Activated T-cell treated with anti-CD3 and anti-CD28 coated beads, Interleukin-2, amount 50 U/mL, for 24 hours (primary cell): Measurements from ENCODE around the gene KCNMA1.

Experiments used
- DNase-seq: peaks from one replicate; pipeline ENCODE4 v3.0.0-alpha.2; 2020
- H3K27ac Mint-ChIP-seq: 2 replicates; pipeline ENCODE4 v1.8.0; 2020; ENCODE audit warnings: mild to moderate bottlenecking, mixed read lengths
- H3K27me3 Mint-ChIP-seq: 2 replicates; pipeline ENCODE4 v1.8.0; 2020; ENCODE audit warnings: mixed read lengths
- H3K36me3 Mint-ChIP-seq: 2 replicates; pipeline ENCODE4 v1.8.0; 2020; ENCODE audit warnings: low read depth, mixed read lengths
- H3K4me1 Mint-ChIP-seq: 2 replicates; pipeline ENCODE4 v1.8.0; 2020; ENCODE audit warnings: low read depth, mixed read lengths
- H3K4me3 Mint-ChIP-seq: 2 replicates; pipeline ENCODE4 v1.8.0; 2020; ENCODE audit warnings: mild to moderate bottlenecking, moderate library complexity, mixed read lengths
- H3K9me3 Mint-ChIP-seq: 2 replicates; pipeline ENCODE4 v1.8.0; 2020; ENCODE audit warnings: mixed read lengths

KCNMA1 gene

DNA sequence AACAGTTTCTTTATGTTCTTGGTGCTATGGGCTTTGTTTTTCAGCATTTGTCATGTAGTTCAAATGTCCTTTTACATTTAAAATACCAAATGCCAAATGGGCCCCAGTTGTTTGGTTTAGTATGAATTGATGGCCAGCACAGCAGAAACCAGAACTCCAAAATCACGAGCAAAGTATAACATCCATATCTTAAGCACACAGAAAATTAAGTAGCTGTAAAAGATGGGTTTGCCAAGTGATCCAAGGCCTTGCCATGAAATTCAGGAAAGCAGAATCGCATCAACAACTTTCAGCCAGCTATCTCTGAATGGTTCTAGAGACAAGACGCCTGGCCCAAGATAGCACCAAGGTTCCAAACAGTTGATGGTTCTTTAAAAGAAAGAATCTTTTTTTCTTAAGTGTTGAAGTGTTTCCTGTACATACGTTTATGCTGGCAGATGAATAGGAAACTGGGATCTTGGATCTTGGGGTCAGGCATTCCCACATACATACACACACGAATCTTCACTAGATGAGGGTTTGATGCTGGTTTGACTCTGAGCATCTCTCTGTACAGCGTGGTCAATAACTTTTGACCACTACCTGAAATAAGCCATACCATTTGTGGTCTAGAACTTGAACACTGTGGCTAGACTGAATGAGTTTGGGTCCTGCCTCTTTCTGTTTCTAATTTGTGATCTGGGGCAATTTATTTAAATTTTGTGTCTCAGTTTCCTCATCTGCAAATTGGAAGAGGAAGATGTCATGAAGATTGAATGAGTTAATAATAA is 711.8 kb downstream of the KCNMA1 start:
- Mint-ChIP-seq H3K27me3 (no peaks in the 10 kb centered on the region), H3K9me3 (peaks cover 3% of the 10 kb centered on the region), H3K36me3 (no peaks in the 10 kb centered on the region), H3K27ac (no peak overlapping the region), H3K4me1 (no peaks in the 10 kb centered on the region), H3K4me3 (no peak overlapping the region)
- no peak for DNase-seq

DNA sequence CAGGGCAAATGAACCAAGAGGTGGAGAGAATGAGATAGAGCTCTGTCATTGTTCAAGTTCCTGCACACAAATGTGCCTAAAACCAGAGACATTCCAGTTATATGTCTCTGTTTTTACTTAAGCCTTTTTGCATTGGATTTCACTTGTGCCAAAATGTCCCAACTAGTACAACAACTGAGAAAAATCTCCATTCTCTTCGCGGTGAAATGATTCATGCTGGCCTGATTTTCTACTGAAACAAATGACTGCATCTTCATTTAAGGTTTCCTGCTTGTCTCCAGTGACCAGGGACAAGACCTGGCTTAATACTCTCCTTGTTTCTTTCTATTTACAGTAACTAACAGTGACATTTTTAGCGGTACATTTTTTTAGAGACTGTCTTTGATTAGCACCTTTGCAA is 714.9 kb downstream of the KCNMA1 start:
- Mint-ChIP-seq H3K4me3 (no peak overlapping the region), H3K4me1 (no peaks in the 10 kb centered on the region), H3K9me3 (no peaks in the 10 kb centered on the region), H3K36me3 (no peaks in the 10 kb centered on the region), H3K27me3 (no peaks in the 10 kb centered on the region), H3K27ac (no peak overlapping the region)
- DNase-seq = no peak

DNA sequence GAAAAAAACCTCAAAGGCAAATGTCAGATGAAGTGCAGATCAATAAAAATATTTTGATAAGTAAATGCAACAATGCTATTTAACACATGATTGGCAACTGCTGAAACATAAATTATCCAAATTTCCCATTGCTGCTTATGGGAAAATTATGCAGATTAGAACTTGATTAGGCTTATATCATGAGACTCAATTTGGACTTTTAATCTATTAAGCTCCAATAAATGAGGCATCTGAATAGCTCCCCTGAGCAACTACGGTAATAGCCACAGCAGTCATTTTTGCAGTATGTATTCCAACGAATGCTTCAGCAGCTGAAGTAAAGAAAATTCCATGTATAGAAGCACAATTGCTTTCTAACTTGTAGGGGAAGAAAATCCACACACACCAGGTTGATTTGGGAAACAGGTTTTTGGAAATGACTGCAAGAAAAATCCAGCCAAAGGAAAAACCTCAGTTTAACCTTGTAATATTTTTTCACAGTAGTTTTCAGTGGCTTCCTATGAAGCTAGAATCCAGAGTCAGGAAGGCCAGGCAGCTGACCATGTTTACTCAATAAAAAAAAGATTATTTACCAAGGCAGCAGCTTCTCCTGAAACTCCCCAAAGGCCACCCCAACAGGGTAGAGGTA is 716.1 kb downstream of the KCNMA1 start:
- no peak for DNase-seq
- no peak overlapping the region for H3K4me3 Mint-ChIP-seq
- H3K9me3 Mint-ChIP-seq = no peaks in the 10 kb centered on the region
- no peak overlapping the region for H3K27ac Mint-ChIP-seq
- no peaks in the 10 kb centered on the region for H3K4me1 Mint-ChIP-seq
- no peaks in the 10 kb centered on the region for H3K36me3 Mint-ChIP-seq
- no peaks in the 10 kb centered on the region for H3K27me3 Mint-ChIP-seq

DNA sequence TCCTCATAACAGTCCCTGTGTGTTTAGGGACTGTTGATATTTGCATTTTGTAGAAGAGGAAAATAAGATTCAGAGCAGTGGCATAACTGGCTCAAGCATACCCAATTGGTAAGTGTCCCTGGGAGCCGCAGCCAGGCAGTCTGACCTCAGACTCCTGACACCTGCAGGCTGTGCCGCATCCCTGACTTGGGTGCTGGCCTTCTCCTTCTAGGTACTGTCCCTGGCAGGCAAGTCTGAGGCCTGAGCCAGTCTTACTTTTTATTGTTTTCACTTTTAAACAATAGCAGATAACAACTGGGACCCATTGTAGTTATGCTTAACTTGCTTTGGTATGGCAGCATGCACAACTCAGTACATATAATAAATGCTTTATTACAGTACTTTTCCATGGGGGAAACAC is 717.0 kb downstream of the KCNMA1 start:
- no peak overlapping the region for H3K27ac Mint-ChIP-seq
- DNase-seq = no peak
- no peaks in the 10 kb centered on the region for H3K27me3 Mint-ChIP-seq
- H3K4me3 Mint-ChIP-seq = no peak overlapping the region
- no peaks in the 10 kb centered on the region for H3K9me3 Mint-ChIP-seq
- no peaks in the 10 kb centered on the region for H3K36me3 Mint-ChIP-seq
- H3K4me1 Mint-ChIP-seq = no peaks in the 10 kb centered on the region

DNA sequence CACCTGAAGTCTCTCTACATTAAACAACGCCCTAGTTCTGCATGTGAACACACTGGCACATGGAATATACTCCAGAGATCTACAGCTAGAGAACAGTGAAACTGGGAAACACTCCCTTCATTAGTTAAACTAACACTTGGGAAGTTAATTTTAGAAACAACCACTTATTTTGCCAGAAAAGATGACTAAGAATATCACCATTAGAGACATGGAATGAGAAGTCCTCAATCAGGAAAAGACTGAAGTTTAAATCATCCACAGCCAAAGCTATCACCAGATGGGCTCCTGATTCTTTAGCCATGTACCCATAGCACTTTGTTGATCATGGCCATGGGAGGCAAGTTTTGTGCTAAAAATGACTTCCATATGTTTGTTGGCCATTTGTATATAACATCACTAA is 719.5 kb downstream of the KCNMA1 start:
- H3K4me3 Mint-ChIP-seq = no peak overlapping the region
- no peaks in the 10 kb centered on the region for H3K27me3 Mint-ChIP-seq
- H3K9me3 Mint-ChIP-seq = no peaks in the 10 kb centered on the region
- no peak overlapping the region for H3K27ac Mint-ChIP-seq
- no peaks in the 10 kb centered on the region for H3K4me1 Mint-ChIP-seq
- H3K36me3 Mint-ChIP-seq = no peaks in the 10 kb centered on the region
- no peak for DNase-seq

DNA sequence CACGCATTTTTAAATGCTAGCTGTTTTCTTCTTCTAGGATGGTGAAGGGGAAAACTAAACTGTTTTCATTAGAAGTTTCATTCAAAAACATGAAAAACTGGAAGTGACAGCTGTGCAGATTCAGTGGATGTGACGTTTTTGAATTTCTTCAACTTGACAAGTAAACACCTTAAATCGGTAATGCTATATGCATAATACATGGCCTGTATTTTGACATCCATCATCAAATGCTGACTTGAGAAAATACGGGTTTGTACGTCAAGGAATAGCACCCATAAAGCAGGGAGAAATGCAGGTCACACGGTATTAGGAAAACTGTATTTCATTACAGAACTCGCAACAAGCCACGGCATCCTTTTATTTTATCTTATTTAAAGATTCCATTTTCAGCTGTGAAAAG is 720.5 kb downstream of the KCNMA1 start:
- no peak overlapping the region for H3K4me3 Mint-ChIP-seq
- H3K9me3 Mint-ChIP-seq = no peaks in the 10 kb centered on the region
- H3K27ac Mint-ChIP-seq = no peak overlapping the region
- H3K4me1 Mint-ChIP-seq = no peaks in the 10 kb centered on the region
- no peaks in the 10 kb centered on the region for H3K27me3 Mint-ChIP-seq
- H3K36me3 Mint-ChIP-seq = no peaks in the 10 kb centered on the region
- DNase-seq = no peak

DNA sequence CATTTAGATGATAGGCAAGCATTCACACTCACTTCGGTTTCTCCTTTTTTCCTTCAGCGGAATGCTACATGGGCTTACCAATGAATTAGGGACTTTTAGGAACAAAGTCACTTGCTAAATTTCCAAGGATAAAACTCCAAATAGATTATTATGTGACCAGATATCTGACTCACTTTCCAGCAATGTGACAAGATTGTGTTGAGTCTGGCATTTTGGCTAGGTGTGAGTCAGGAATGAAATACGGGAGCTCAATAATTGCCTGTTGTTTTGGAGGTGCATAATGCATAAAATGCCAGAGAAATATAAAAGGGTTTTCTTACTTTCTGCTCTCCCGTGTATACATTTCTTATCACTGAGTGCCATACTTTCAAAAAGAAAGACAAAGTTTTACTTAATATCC is 721.1 kb downstream of the KCNMA1 start:
- no peaks in the 10 kb centered on the region for H3K4me1 Mint-ChIP-seq
- H3K27me3 Mint-ChIP-seq = no peaks in the 10 kb centered on the region
- H3K9me3 Mint-ChIP-seq = no peaks in the 10 kb centered on the region
- H3K27ac Mint-ChIP-seq = no peak overlapping the region
- H3K4me3 Mint-ChIP-seq = no peak overlapping the region
- DNase-seq = no peak
- no peaks in the 10 kb centered on the region for H3K36me3 Mint-ChIP-seq

DNA sequence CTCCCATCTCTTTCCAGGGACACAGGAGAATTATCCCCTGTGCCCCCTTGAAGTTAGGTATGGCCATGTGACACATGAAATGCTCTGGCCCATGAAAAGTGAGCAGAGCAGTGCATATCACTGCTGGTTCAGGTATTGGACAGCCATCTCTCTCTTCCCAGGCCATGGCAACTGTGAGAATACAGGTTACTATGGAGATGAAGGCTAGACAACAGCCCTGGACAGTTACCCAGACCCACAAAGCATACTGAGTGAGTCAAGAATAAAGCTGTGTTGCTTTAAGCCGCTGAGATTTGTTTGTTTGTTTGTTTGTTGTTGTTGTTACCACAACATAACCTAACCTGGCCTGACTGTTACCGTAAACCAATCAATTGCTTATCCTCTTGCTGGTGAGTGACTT is 722.3 kb downstream of the KCNMA1 start:
- no peaks in the 10 kb centered on the region for H3K9me3 Mint-ChIP-seq
- H3K36me3 Mint-ChIP-seq = no peaks in the 10 kb centered on the region
- H3K4me3 Mint-ChIP-seq = no peak overlapping the region
- no peak overlapping the region for H3K27ac Mint-ChIP-seq
- no peaks in the 10 kb centered on the region for H3K27me3 Mint-ChIP-seq
- no peak for DNase-seq
- no peaks in the 10 kb centered on the region for H3K4me1 Mint-ChIP-seq

DNA sequence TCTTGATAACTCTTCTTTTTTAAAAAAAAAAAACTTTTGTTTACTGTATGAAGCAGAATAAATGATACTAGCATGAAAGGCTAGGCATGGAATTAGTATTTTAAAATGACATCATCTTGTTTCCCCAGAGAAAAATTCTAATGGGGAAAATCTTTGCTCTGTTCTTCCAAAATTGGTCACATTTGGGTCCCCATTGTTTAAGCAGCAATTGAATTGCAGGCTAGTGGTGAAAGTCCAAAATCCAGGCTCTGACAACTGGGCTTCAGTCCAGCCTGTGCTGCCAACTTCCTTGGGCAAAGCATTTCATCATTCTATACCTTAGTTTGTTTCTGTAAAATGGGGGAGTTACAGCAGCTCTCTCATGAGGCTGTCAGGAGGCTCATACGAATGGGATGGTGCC is 726.4 kb downstream of the KCNMA1 start:
- no peaks in the 10 kb centered on the region for H3K9me3 Mint-ChIP-seq
- H3K4me1 Mint-ChIP-seq = no peaks in the 10 kb centered on the region
- no peak overlapping the region for H3K27ac Mint-ChIP-seq
- DNase-seq = no peak
- H3K27me3 Mint-ChIP-seq = no peaks in the 10 kb centered on the region
- H3K4me3 Mint-ChIP-seq = no peak overlapping the region
- H3K36me3 Mint-ChIP-seq = no peaks in the 10 kb centered on the region

DNA sequence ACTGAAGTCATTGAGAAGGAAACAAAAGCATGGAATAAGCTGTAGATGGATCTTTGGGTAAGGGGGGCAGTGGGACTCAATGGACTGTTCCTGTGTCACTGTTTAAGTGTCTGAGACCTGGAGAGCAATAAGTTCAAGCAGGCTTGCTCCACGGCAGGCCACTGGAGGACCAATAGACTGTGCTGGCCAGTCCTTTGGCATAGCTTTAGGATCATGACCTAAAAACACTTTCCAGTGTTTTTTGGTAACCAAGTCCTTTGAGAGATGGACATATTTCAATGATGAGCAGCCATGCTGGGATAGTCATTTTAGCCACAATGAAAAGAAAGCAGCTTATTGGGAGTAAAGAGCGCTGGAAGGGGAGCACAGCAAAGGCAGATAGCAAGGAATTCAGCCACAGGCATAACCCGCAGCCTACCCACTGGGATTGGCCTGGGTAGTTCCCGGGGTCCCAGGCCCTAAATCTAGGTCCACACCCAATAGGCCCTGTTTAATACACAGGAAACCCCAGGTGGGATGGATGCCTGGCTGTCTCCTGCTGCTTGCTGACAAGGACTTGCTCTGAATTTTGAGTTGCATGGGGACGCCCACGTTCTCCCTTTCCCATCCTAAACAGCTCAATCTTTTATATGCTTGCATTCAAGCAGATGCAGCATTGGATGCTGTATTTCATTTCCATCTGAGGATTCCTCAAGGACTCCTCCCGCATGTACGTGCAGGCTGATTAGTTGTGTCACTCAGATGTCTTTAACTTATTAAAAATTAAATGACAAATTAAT is 727.2 kb downstream of the KCNMA1 start:
- Mint-ChIP-seq H3K4me3 (no peak overlapping the region), H3K27me3 (no peaks in the 10 kb centered on the region), H3K9me3 (no peaks in the 10 kb centered on the region), H3K27ac (no peak overlapping the region), H3K36me3 (no peaks in the 10 kb centered on the region), H3K4me1 (no peaks in the 10 kb centered on the region)
- no peak for DNase-seq

DNA sequence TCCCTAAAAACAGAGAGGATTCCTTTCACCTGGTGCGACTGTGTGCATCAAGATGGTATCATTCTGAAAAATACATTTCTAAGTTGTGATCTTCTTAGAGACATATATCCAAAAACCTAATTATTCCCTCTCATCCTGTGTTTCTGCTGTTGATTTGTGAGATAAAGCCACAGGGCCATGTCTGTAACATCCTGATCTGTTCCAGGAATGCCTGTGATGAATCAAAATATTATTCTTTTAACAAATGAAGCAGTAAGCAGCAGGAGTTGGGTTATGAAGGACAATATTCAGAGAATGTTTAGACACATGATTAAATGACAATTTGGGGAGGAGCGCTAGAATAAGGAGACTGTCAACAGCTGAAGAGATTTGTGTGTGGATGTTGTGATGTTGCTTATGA is 731.4 kb downstream of the KCNMA1 start:
- Mint-ChIP-seq H3K27ac (no peak overlapping the region), H3K9me3 (no peaks in the 10 kb centered on the region), H3K4me3 (no peak overlapping the region), H3K27me3 (no peaks in the 10 kb centered on the region), H3K4me1 (no peaks in the 10 kb centered on the region), H3K36me3 (no peaks in the 10 kb centered on the region)
- DNase-seq = no peak

DNA sequence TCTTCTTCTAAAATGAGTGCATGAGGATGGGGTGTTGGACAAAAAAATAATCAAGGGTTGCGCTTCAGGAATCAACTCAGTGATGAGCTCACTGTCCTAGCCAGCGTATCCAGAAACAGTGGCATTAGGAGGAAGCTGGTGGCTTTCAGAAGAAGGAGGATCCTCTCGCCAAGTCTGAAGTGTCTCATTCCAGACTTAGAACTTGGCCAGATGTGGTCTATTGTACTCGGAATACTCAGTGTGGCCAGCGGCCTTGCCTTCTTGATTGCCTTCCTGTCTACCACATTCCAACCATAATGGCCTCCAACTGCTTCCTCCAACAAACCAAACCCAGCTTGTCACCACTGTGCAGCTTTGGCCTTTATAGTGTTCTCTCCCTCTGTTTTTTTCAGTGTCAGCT is 732.4 kb downstream of the KCNMA1 start:
- Mint-ChIP-seq H3K36me3 (no peaks in the 10 kb centered on the region), H3K9me3 (no peaks in the 10 kb centered on the region), H3K27me3 (no peaks in the 10 kb centered on the region), H3K4me1 (no peaks in the 10 kb centered on the region), H3K4me3 (no peak overlapping the region), H3K27ac (no peak overlapping the region)
- no peak for DNase-seq

DNA sequence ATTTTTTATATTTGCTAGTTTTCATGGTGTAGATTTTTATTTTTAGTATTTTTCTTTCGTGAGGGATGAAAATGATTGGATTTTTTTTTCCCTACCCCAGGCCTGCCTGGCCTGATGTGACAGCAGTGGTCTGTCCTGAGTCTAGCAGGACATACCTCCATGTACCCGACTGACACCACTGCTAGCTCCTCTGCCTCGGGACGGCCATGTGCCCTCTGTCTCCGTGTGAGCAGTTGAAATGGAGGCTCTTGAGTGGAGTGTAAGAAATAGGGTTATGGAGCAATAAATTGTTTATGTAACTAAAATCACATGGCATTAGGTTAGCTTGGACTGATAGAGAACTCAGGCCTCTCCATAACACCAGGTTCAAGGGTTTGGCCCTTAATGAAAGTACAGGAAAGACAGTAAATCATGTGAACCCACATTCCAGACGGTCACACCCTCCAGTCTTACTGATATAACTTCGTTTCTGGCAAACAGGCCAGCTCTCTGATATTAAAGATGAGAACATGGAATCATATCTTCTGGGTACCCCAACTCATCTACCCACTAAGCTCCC is 734.1 kb downstream of the KCNMA1 start:
- DNase-seq = no peak
- Mint-ChIP-seq H3K27me3 (no peaks in the 10 kb centered on the region), H3K27ac (no peak overlapping the region), H3K4me1 (no peaks in the 10 kb centered on the region), H3K4me3 (no peak overlapping the region), H3K9me3 (no peaks in the 10 kb centered on the region), H3K36me3 (no peaks in the 10 kb centered on the region)

DNA sequence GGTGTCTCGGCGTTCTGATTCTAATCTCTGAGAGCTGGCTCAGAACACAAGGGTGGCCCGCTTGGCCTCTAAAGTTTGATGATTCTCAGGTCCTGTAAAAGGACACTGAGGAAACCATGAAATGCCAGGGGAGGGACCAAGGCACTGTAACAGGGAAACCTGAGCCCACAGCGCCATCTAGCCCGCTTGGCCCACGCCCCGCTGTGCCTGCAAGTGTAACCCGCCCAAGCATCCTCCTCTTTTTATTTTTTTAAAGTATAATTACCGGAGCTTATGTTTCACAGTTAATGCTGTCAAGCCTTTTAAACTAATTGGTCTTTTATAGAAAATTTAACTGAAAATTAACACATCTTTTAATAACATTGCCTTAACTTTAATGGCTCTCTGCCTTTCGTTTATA is 734.7 kb downstream of the KCNMA1 start:
- H3K36me3 Mint-ChIP-seq = no peaks in the 10 kb centered on the region
- H3K4me3 Mint-ChIP-seq = no peak overlapping the region
- H3K27me3 Mint-ChIP-seq = no peaks in the 10 kb centered on the region
- H3K9me3 Mint-ChIP-seq = no peaks in the 10 kb centered on the region
- H3K27ac Mint-ChIP-seq = no peak overlapping the region
- no peak for DNase-seq
- H3K4me1 Mint-ChIP-seq = no peaks in the 10 kb centered on the region

DNA sequence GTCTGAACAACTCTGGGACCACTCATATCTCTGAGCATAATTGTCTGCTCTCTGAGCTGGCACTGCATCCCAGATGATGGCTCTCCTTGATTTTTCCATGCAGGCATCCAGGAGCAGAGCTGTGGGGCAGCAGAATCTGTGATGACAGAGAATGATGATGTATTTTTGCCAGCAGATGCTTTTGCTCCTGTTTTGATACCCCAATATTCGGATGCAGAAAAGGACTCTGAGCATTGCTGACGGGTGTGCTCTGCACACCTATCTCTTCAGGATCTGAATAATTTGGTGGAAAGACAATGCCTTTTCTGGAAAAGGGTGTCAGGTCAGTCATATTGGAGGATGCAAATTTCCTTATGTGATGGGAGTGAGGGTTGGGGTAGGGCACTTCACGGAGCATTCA is 735.9 kb downstream of the KCNMA1 start:
- Mint-ChIP-seq H3K4me3 (no peak overlapping the region), H3K27ac (no peak overlapping the region), H3K36me3 (no peaks in the 10 kb centered on the region), H3K27me3 (no peaks in the 10 kb centered on the region), H3K4me1 (no peaks in the 10 kb centered on the region), H3K9me3 (no peaks in the 10 kb centered on the region)
- DNase-seq = no peak
